Fibroblast of villous mesenchyme (primary cell): ENCODE data around the gene SEMA3F. TPM values are rescaled to one million over a fixed set of nuclear protein-coding genes. Genes with fewer than 3 reads are reported as not detected.

Source experiments
- DNase-seq: peaks from one replicate; pipeline ENCODE4 v3.0.0-alpha.2; 2010; ENCODE audit warnings: low read depth
- H3K4me3 ChIP-seq: 2 replicates; pipeline ENCODE4 v1.5.1; 2011; ENCODE audit warnings: low read depth, mild to moderate bottlenecking, low read length
- total RNA-seq: library from RNA; depleted of rRNA; stranded (reverse); fragments of >200 nt; gene quantifications from 2 replicates; pipeline ENCODE4 v1.2.3, GENCODE V29; 2012
- TF ChIP-seq, protein P1 (sequence below): IDR thresholded peaks from 2 replicates; pipeline ENCODE4 v1.5.1; 2012; ENCODE audit warnings: low read depth, mild to moderate bottlenecking, low read length; ENCODE audit not compliant: insufficient read depth

SEMA3F gene
- total RNA-seq, 1 donor: 0.86 TPM

GRCh38 chr3:50124052-50124799, 30.9 kb upstream of the SEMA3F start:
- TF ChIP-seq, protein P1, sequence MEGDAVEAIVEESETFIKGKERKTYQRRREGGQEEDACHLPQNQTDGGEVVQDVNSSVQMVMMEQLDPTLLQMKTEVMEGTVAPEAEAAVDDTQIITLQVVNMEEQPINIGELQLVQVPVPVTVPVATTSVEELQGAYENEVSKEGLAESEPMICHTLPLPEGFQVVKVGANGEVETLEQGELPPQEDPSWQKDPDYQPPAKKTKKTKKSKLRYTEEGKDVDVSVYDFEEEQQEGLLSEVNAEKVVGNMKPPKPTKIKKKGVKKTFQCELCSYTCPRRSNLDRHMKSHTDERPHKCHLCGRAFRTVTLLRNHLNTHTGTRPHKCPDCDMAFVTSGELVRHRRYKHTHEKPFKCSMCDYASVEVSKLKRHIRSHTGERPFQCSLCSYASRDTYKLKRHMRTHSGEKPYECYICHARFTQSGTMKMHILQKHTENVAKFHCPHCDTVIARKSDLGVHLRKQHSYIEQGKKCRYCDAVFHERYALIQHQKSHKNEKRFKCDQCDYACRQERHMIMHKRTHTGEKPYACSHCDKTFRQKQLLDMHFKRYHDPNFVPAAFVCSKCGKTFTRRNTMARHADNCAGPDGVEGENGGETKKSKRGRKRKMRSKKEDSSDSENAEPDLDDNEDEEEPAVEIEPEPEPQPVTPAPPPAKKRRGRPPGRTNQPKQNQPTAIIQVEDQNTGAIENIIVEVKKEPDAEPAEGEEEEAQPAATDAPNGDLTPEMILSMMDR: no peak
- no peak overlapping the region for H3K4me3 ChIP-seq
- no peak for DNase-seq

- no peak for DNase-seq
- no peak overlapping the region for H3K4me3 ChIP-seq
- TF ChIP-seq, protein P1: no peak
Observed at GRCh38 chr3:50124800-50125178, 30.3 kb upstream of the SEMA3F start.

DNA sequence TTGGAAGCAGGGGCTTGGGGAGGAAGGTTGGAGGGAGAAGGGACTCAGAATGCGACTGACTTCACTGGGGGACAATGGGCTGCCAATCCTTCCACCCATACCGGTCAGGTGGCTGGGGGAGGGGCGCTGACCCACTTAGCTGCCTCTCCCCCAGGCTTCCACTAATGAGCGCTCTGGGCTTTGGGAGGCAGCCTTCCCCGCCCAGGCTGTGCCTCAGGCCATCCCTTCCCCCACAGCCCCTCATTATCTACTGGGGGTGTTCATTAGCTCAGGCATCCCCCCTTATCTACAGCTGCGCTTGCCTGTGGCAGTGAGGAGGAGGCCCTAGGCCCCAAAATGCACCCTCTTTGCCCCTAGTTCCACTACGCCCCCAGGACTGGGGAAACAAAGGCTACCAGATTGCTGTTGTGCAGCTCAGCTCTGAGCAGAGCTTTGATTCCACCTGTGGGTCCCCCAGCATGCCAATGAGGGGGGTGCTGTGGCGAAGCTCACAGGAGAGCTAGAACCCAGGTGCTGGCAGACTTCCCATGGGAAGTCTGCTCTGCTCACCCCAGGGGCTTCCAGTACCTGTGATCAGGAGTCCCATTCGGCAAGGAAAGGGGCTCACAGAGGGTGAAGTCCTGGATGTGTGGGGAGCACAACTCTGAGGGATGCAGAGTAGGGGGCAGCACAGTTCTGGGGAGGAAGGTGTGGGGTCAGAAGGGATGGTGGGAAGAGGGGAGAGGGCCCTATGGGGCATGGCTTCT, 29.4 kb upstream of the SEMA3F start:
- H3K4me3 ChIP-seq: no peak overlapping the region
- TF ChIP-seq, protein P1: no peak
- DNase-seq: no peak

DNA sequence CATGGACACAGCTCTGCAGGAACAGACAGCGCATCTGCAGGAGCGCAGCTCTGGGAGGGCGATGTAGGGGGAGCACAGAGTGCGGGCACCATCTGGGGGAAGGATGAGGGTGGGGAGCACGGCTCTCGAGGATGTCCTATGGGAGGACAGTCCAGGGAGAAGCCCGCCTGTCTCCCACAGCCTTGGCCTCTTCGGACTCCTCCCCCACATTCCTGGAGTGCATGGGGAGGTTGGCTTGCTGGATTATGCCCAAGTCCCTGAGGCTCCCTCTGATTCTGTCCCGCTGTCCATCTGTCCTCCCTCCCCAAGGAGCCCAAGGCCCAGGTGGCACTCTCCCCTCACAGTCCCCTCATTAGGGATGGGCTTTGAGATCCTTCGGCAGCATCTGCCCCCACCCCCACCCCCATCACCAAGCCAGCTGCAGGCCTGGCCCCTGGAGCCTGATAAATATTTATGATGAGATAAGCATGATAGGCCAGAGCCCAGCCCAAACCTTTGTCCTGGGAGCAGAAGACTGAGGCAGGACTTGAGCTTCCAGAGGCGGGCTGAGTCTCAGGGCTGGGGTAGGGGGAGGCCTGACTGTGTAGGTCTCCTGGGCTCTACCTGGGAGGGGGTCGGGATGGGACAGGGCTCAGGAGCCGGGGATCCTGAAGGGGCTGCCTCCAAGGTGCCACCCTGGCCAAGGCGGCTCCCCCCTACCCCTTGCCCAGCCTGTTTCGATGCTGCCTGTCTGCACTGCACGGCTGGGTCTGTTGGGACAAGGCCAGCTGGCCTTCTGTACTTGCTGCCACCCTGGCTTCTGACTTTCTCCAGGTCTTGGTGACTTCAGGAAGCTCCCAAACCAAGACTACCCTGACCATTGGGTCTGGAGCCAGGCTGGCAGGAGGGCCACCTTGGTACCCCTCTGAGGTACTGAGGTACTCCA, 28.6 kb upstream of the SEMA3F start:
- peak; percentile 55 for DNase-seq
- TF ChIP-seq, protein P1: no peak
- H3K4me3 ChIP-seq: no peak overlapping the region

GRCh38 chr3:50127251-50127691, 27.9 kb upstream of the SEMA3F start:
- no peak for DNase-seq
- H3K4me3 ChIP-seq: no peak overlapping the region
- TF ChIP-seq, protein P1: no peak

DNA sequence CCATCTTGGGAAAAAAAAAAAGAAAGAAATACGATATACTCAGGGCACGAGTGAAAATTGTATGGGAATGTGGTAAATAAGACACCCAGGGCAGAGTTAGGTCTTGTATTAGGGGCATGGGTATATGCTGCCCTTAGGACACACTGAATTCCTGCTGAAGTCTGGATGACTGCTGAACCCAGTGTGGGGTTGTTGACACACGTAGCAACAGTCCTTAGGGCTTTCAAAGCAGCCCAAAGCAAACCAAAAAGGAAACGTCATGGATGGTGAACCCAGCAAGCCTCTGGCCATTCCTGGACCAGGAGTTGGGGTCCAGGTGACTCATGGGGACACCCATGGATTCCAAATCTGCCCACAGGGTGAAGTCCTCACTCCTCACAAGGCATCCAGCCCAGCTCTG, 27.1 kb upstream of the SEMA3F start:
- H3K4me3 ChIP-seq: no peak overlapping the region
- no peak for DNase-seq
- TF ChIP-seq, protein P1: no peak
